Fibroblast of lung (primary cell): ENCODE data around the gene PDP2.

Source experiments
- EZH2 ChIP-seq: IDR thresholded peaks from 2 replicates; pipeline ENCODE4 v1.5.1; 2012; ENCODE audit warnings: low read length, control low read depth, mild to moderate bottlenecking; ENCODE audit errors: missing control alignments
- TF ChIP-seq, protein P1 (sequence below), 2 donors: IDR thresholded peaks in 1 of 2; conservative IDR thresholded peaks in 1 of 2; 1 replicate in 1 of 2; 2 replicates in 1 of 2; pipeline ENCODE4 v1.5.1; 2011 to 2012; ENCODE audit warnings: low read length in 2 of 2, control low read depth in 1 of 2, inconsistent platforms in 1 of 2, low read depth in 1 of 2, mild to moderate bottlenecking in 1 of 2

DNA sequence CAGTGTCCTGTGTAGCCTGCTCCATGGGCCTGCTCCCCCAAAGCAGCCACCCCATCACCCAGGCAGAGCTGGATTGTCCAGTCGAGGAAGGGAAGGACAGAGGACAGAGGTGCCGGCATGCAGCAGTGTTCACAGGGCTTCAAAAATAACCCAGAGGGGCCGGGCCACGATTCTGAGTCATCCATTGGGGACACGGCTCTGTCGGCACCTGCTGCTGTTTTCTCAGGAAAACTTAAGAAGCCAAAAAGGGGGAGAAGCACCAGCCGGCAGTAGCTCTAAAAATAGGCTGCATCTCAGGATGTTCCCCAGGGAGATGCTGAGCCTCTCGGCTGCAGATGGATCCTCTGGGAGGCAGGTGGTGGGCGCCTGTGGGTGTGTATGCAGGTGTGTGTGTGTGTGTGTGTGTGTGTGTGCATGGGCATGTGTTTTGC is 34.5 kb upstream of the PDP2 start:
- TF ChIP-seq, protein P1, sequence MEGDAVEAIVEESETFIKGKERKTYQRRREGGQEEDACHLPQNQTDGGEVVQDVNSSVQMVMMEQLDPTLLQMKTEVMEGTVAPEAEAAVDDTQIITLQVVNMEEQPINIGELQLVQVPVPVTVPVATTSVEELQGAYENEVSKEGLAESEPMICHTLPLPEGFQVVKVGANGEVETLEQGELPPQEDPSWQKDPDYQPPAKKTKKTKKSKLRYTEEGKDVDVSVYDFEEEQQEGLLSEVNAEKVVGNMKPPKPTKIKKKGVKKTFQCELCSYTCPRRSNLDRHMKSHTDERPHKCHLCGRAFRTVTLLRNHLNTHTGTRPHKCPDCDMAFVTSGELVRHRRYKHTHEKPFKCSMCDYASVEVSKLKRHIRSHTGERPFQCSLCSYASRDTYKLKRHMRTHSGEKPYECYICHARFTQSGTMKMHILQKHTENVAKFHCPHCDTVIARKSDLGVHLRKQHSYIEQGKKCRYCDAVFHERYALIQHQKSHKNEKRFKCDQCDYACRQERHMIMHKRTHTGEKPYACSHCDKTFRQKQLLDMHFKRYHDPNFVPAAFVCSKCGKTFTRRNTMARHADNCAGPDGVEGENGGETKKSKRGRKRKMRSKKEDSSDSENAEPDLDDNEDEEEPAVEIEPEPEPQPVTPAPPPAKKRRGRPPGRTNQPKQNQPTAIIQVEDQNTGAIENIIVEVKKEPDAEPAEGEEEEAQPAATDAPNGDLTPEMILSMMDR (conservative IDR thresholded peaks at IDR 0.05 in 1 of 2, IDR thresholded peaks at IDR 0.05 in 1 of 2; ENCODE audit: low read depth in 1 of 2, low read length in 2 of 2), result no peak
- no peak for TF ChIP-seq EZH2
